ENCODE data around the gene SCYGR7.

DNA sequence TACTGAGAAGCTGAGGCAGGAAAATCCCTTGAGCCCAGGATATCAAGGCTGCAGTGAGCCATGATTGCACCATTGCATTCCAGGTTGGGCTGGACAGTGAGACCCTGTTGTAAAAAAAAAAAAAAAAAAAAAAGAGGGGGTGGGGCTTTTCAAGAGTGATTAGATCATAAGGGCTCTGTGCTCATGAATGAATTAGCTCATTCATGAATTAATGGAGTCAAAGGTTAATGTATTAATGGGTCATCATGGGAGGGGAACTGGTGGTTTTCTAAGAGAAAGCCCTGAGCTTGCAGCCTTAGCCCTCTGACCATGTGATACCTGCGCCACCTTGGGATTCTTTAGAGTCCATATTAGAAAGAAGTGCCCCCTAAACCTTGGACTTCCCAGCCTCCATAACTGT lies 14.8 kb upstream of the SCYGR7 start:
- TF ChIP-seq, protein P1, sequence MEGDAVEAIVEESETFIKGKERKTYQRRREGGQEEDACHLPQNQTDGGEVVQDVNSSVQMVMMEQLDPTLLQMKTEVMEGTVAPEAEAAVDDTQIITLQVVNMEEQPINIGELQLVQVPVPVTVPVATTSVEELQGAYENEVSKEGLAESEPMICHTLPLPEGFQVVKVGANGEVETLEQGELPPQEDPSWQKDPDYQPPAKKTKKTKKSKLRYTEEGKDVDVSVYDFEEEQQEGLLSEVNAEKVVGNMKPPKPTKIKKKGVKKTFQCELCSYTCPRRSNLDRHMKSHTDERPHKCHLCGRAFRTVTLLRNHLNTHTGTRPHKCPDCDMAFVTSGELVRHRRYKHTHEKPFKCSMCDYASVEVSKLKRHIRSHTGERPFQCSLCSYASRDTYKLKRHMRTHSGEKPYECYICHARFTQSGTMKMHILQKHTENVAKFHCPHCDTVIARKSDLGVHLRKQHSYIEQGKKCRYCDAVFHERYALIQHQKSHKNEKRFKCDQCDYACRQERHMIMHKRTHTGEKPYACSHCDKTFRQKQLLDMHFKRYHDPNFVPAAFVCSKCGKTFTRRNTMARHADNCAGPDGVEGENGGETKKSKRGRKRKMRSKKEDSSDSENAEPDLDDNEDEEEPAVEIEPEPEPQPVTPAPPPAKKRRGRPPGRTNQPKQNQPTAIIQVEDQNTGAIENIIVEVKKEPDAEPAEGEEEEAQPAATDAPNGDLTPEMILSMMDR (IDR thresholded peaks at IDR 0.05; ENCODE audit: poor library complexity, severe bottlenecking) = no peak
- TF ChIP-seq EZH2 (IDR thresholded peaks at IDR 0.05; ENCODE audit: borderline replicate concordance, insufficient read depth, low read length, poor library complexity, severe bottlenecking) = no peak
- no peak for TF ChIP-seq MXI1 (conservative IDR thresholded peaks at IDR 0.05; ENCODE audit: poor library complexity, severe bottlenecking)
- TF ChIP-seq RAD21 (conservative IDR thresholded peaks at IDR 0.05) = no peak
- TF ChIP-seq POLR2AphosphoS5 (IDR thresholded peaks at IDR 0.05) = no peak
- TF ChIP-seq, protein P2, sequence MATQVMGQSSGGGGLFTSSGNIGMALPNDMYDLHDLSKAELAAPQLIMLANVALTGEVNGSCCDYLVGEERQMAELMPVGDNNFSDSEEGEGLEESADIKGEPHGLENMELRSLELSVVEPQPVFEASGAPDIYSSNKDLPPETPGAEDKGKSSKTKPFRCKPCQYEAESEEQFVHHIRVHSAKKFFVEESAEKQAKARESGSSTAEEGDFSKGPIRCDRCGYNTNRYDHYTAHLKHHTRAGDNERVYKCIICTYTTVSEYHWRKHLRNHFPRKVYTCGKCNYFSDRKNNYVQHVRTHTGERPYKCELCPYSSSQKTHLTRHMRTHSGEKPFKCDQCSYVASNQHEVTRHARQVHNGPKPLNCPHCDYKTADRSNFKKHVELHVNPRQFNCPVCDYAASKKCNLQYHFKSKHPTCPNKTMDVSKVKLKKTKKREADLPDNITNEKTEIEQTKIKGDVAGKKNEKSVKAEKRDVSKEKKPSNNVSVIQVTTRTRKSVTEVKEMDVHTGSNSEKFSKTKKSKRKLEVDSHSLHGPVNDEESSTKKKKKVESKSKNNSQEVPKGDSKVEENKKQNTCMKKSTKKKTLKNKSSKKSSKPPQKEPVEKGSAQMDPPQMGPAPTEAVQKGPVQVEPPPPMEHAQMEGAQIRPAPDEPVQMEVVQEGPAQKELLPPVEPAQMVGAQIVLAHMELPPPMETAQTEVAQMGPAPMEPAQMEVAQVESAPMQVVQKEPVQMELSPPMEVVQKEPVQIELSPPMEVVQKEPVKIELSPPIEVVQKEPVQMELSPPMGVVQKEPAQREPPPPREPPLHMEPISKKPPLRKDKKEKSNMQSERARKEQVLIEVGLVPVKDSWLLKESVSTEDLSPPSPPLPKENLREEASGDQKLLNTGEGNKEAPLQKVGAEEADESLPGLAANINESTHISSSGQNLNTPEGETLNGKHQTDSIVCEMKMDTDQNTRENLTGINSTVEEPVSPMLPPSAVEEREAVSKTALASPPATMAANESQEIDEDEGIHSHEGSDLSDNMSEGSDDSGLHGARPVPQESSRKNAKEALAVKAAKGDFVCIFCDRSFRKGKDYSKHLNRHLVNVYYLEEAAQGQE (IDR thresholded peaks at IDR 0.05; ENCODE audit: borderline replicate concordance) = no peak

Measured in neural cell (in vitro differentiated cells).